ENCODE data around the gene HBG2. TPM values are rescaled to one million over a fixed set of nuclear protein-coding genes. Genes with fewer than 3 reads are reported as not detected.
A peak's percentile ranks its signal among the peaks of the same experiment; 100 is the strongest.
"Not testable (repeated sequence)": the region's sequence is repeated elsewhere in the genome, so short reads cannot be mapped to it uniquely, and the experiment has no call there.

Gene HBG2
- total RNA-seq (2016; rRNA removed; fragmentation: Illumina TruSeq; extraction: Trizol): not detected in 2 replicates
- not detected in 2 replicates for total RNA-seq (2016; cell fraction: cytosol; rRNA removed; fragmentation: Illumina TruSeq; extraction: Trizol; ENCODE audit: low read depth)
- 0.30 TPM in 1 of 2 replicates, not detected in the other for total RNA-seq (2016; cell fraction: insoluble cytoplasmic fraction; rRNA removed; fragmentation: Illumina TruSeq; extraction: Trizol)
- total RNA-seq (2016; cell fraction: membrane; rRNA removed; fragmentation: Illumina TruSeq; extraction: Trizol): not detected in 2 replicates
- total RNA-seq (2016; cell fraction: nucleus; rRNA removed; fragmentation: Illumina TruSeq; extraction: Trizol): not detected in 2 replicates
- not detected in 2 replicates for polyA plus RNA-seq (2011; rRNA removed)
- 0.40 TPM in 1 of 2 replicates, not detected in the other for polyA plus RNA-seq (2011; cell fraction: cytosol; rRNA removed)
- polyA plus RNA-seq (2011; cell fraction: nucleus; rRNA removed): not detected in 2 replicates
- not detected in 2 replicates for polyA plus RNA-seq (2012)
- polyA plus RNA-seq (2016; cell fraction: cytosol; fragmentation: Illumina TruSeq; extraction: Trizol; ENCODE audit: low read depth): 0.18 and 0.50 TPM in 2 replicates
- polyA plus RNA-seq (2016; cell fraction: insoluble cytoplasmic fraction; fragmentation: Illumina TruSeq; extraction: Trizol; ENCODE audit: low read depth): not detected in 2 replicates
- 0.61 and 0.63 TPM in 2 replicates for polyA plus RNA-seq (2016; cell fraction: membrane; fragmentation: Illumina TruSeq; extraction: Trizol; ENCODE audit: low read depth)
- polyA plus RNA-seq (2016; cell fraction: nucleus; fragmentation: Illumina TruSeq; extraction: Trizol; ENCODE audit: insufficient read depth, low read depth): not detected in 2 replicates
- 13.7 and 18.1 TPM in 2 replicates for polyA minus RNA-seq (2011; rRNA and poly(A)+ RNA removed; ENCODE audit: low replicate concordance)
- polyA minus RNA-seq (2011; cell fraction: cytosol; rRNA and poly(A)+ RNA removed): 2.8 and 3.5 TPM in 2 replicates
- polyA minus RNA-seq (2011; cell fraction: nucleus; rRNA and poly(A)+ RNA removed): 1.5 and 2.1 TPM in 2 replicates
- percentile 30 among the genes with signal in this experiment for Bru-seq, nascent RNA
- percentile 23 among the genes with signal in this experiment for BruChase-seq, experiment 1, labeled RNA remaining after a 6-hour chase
- percentile 43 among the genes with signal in this experiment for BruChase-seq, experiment 2, labeled RNA remaining after a 2-hour chase
- long read RNA-seq, experiment 1: 0 reads
- long read RNA-seq, experiment 2: 0 reads

- BruUV-seq (replicated peaks); H3K27me3 ChIP-seq (ENCODE audit: control insufficient read depth in 1 of 2, insufficient read depth in 2 of 2, low read length in 2 of 2); FAIRE-seq; H3K79me2 ChIP-seq (ENCODE audit: insufficient read depth, low read length); ATAC-seq; H3K4me3 ChIP-seq (replicated peaks in 1 of 3; ENCODE audit: insufficient read depth in 1 of 3, low read depth in 2 of 3, low read length in 3 of 3); DNase-seq (ENCODE audit: low spot score); in situ Hi-C loops (cut with HindIII; ENCODE audit: extremely low pct_ligation_motif_present, low pct_unique_long_range_greater_than_20kb); H4K20me1 ChIP-seq (ENCODE audit: insufficient read depth, low read length); H3K36me3 ChIP-seq (replicated peaks in 1 of 2; ENCODE audit: control insufficient read depth in 1 of 2, insufficient read depth in 2 of 2, low read length in 2 of 2); H3K27ac ChIP-seq (ENCODE audit: extremely low read length, insufficient read depth, low read length); CTCF ChIA-PET (ENCODE audit: low intra/inter-chr PET ratio, low total read pairs); intact Hi-C loops (cut with micrococcal nuclease; ENCODE audit: unreplicated experiment); H3K9me3 ChIP-seq (ENCODE audit: low read length); POLR2A ChIA-PET; H3K4me1 ChIP-seq (ENCODE audit: insufficient read depth, low read length); H2AFZ ChIP-seq (ENCODE audit: low read length); H3K9ac ChIP-seq (ENCODE audit: insufficient read depth, low read depth, low read length); H3K4me2 ChIP-seq (ENCODE audit: low read depth, low read length): not testable (repeated sequence)
- under 1% methylated on average over 4 of the region's 9 CpGs for WGBS (ENCODE audit: low lambda C conversion rate)
These were observed at the start of gene HBG2 for GRCh38 chr11:5254646-5255413. Gene HBG2 (minus strand): TSS chr11:5254781. CDS start chr11:5254728, 53 bp downstream.

- ATAC-seq: no peak
- H3K4me3 ChIP-seq (replicated peaks in 1 of 3; ENCODE audit: insufficient read depth in 1 of 3, low read depth in 2 of 3, low read length in 3 of 3): no peak overlapping the region
- in situ Hi-C loops (cut with HindIII; ENCODE audit: extremely low pct_ligation_motif_present, low pct_unique_long_range_greater_than_20kb) (no loop called here), intact Hi-C loops (cut with micrococcal nuclease; ENCODE audit: unreplicated experiment) (no loop called here)
- DNase-seq (ENCODE audit: low spot score): no peak
- H3K27me3 ChIP-seq (ENCODE audit: control insufficient read depth in 1 of 2, insufficient read depth in 2 of 2, low read length in 2 of 2): peaks cover 0 to 4% of the 10 kb centered on the region in 2 experiments; a peak in 1 of 5 replicates
- H3K4me1 ChIP-seq (ENCODE audit: insufficient read depth, low read length): no peaks in the 10 kb centered on the region
- WGBS (ENCODE audit: low lambda C conversion rate): 26% methylated on average over 1 of the region's 1 CpG
- no peaks in the 10 kb centered on the region for H4K20me1 ChIP-seq (ENCODE audit: insufficient read depth, low read length)
- H3K36me3 ChIP-seq (replicated peaks in 1 of 2; ENCODE audit: control insufficient read depth in 1 of 2, insufficient read depth in 2 of 2, low read length in 2 of 2): no peaks in the 10 kb centered on the region
- H2AFZ ChIP-seq (ENCODE audit: low read length): no peak overlapping the region
- H3K27ac ChIP-seq (ENCODE audit: extremely low read length, insufficient read depth, low read length): no peak overlapping the region
- no peaks in the 10 kb centered on the region for H3K79me2 ChIP-seq (ENCODE audit: insufficient read depth, low read length)
- ChIA-PET POLR2A (no interaction called here), CTCF (ENCODE audit: low intra/inter-chr PET ratio, low total read pairs) (no interaction called here)
- H3K9ac ChIP-seq (ENCODE audit: insufficient read depth, low read depth, low read length): no peak overlapping the region
- H3K9me3 ChIP-seq (ENCODE audit: low read length): no peaks in the 10 kb centered on the region
- FAIRE-seq: no peak
- no TSS peak for BruUV-seq (replicated peaks)
- no peak overlapping the region for H3K4me2 ChIP-seq (ENCODE audit: low read depth, low read length)
- TF ChIP-seq TBP (CRISPR knock-in tag; IDR thresholded peaks at IDR 0.05) (no peak), CENPT (CRISPR knock-in tag; IDR thresholded peaks at IDR 0.05; ENCODE audit: low read depth) (no peak), BCLAF1 (IDR thresholded peaks at IDR 0.05) (no peak), CERS6 (CRISPR knock-in tag; IDR thresholded peaks at IDR 0.05) (no peak), HIVEP1 (CRISPR knock-in tag; IDR thresholded peaks at IDR 0.05) (no peak), ISX (CRISPR knock-in tag; conservative IDR thresholded peaks at IDR 0.05) (no peak), JARID2 (CRISPR knock-in tag; IDR thresholded peaks at IDR 0.05; ENCODE audit: insufficient replicate concordance) (no peak), KDM4B (CRISPR knock-in tag; IDR thresholded peaks at IDR 0.05) (no peak), SMC3 (IDR thresholded peaks at IDR 0.05; ENCODE audit: low read length) (no peak)
These were observed 49.5 kb upstream of the HBG2 start for GRCh38 chr11:5304046-5304445.
